HEK293T (cell line): Measurements from ENCODE around the gene MINAR2.

ENCODE experiments used
- CTCF ChIA-PET: fragments of 350-600 bp; formaldehyde crosslinking; extraction: SDS; loops from one replicate; lab custom pipeline; 2021; ENCODE audit warnings: antibody characterized with exemption, inconsistent platforms; lab: Yijun Ruan, JAX
- POLR2A ChIA-PET: fragments of 350-600 bp; formaldehyde crosslinking; extraction: SDS; loops from one replicate; lab custom pipeline; 2020; ENCODE audit warnings: antibody characterized with exemption, inconsistent platforms; lab: Yijun Ruan, JAX
- DNase-seq: peaks from one replicate; pipeline ENCODE4 v3.0.0; 2012; ENCODE audit warnings: mixed read lengths; ENCODE audit errors: extremely low spot score
- ARNT ChIP-seq: fragments of 450-650 bp; IDR thresholded peaks from 2 replicates; pipeline ENCODE4 v1.6.1; 2017; ENCODE audit warnings: mild to moderate bottlenecking
- BHLHE40 ChIP-seq: fragments of 450-650 bp; IDR thresholded peaks from 2 replicates; pipeline ENCODE4 v1.6.1; 2016; ENCODE audit warnings: mild to moderate bottlenecking, moderate library complexity, borderline replicate concordance
- CTBP1 ChIP-seq: fragments of 450-650 bp; IDR thresholded peaks from 2 replicates; pipeline ENCODE4 v1.6.1; 2016; ENCODE audit warnings: borderline replicate concordance
- ELF4 ChIP-seq: fragments of 450-650 bp; IDR thresholded peaks from 2 replicates; pipeline ENCODE4 v1.6.1; 2017; ENCODE audit warnings: antibody characterized with exemption
- FOXA1 ChIP-seq: fragments of 450-650 bp; IDR thresholded peaks from 2 replicates; pipeline ENCODE4 v1.6.1; 2016; ENCODE audit warnings: mild to moderate bottlenecking
- FOXK2 ChIP-seq: fragments of 450-650 bp; IDR thresholded peaks from 2 replicates; pipeline ENCODE4 v1.6.1; 2016; ENCODE audit warnings: mild to moderate bottlenecking
- FOXM1 ChIP-seq: fragments of 450-650 bp; IDR thresholded peaks from 2 replicates; pipeline ENCODE4 v1.6.1; 2017; ENCODE audit warnings: mild to moderate bottlenecking, borderline replicate concordance
- HDGF ChIP-seq: fragments of 450-650 bp; IDR thresholded peaks from 2 replicates; pipeline ENCODE4 v1.6.1; 2017; ENCODE audit warnings: antibody characterized with exemption, borderline replicate concordance
- L3MBTL2 ChIP-seq: fragments of 450-650 bp; conservative IDR thresholded peaks from 2 replicates; pipeline ENCODE4 v1.6.1; 2016; ENCODE audit warnings: mild to moderate bottlenecking
- LEF1 ChIP-seq: fragments of 450-650 bp; IDR thresholded peaks from 2 replicates; pipeline ENCODE4 v1.6.1; 2017; ENCODE audit warnings: mild to moderate bottlenecking, borderline replicate concordance
- NFRKB ChIP-seq: fragments of 450-650 bp; IDR thresholded peaks from 2 replicates; pipeline ENCODE4 v1.6.1; 2016; ENCODE audit warnings: mild to moderate bottlenecking, moderate library complexity
- SP1 ChIP-seq: fragments of 450-650 bp; IDR thresholded peaks from 2 replicates; pipeline ENCODE4 v1.6.1; 2017
- SUZ12 ChIP-seq: fragments of 450-650 bp; IDR thresholded peaks from 2 replicates; pipeline ENCODE4 v1.6.1; 2016; ENCODE audit warnings: mild to moderate bottlenecking
- TARDBP ChIP-seq: fragments of 450-650 bp; IDR thresholded peaks from 2 replicates; pipeline ENCODE4 v1.6.1; 2016
- ZNF384 ChIP-seq: fragments of 450-650 bp; IDR thresholded peaks from 2 replicates; pipeline ENCODE4 v1.6.1; 2016
- TF ChIP-seq, protein P1 (sequence below): fragments of 450-650 bp; IDR thresholded peaks from 2 replicates; pipeline ENCODE4 v1.6.1; 2016

MINAR2 gene

DNA sequence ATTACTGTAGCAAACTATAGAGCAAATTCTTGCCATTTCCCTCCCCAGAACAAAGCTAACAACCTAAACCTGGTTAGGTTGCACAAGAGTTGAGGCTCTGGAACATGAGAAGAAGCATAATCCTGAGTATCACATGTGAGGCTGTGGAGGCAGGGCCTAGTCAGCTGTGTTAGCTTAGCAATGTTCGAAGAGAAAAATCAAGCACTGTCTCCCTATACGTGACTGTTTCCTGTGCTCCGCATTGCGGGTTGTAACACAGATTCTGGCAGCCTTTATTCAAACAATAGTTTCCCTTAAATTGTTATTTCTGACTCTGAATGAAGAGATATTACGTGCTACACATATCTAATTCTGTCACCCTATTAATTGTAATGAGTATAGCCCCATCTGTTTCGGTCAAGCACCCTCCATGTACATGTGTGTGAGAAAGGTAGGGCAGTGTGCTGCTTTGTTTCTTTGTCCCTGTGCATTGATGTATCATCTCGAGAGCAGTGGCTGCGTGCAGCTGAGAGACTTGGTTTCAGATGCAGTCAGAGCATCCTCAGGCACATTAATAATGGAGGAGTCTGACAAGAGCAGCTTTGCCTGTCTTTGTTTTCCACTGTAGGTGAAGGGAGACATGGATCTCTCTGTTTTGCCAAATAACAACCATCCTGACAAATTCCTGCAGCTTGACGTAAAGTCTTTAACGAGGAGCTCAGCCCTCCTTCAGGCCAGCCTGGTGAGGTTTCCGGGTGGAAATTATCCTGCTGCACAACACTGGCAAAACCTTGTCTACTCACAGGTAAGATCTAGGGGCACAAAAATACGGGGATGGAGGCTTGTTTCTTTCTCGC, at the start of gene MINAR2:
Gene MINAR2 (plus strand): TSS at position 523 of the 836 bp plus-strand sequence. CDS start 97 bp downstream, at position 620.
- no peak for DNase-seq
- no peak for TF ChIP-seq FOXK2
- TF ChIP-seq NFRKB = no peak
- TF ChIP-seq FOXM1 = no peak
- no peak for TF ChIP-seq HDGF
- no peak for TF ChIP-seq TARDBP
- no peak for TF ChIP-seq ARNT
- TF ChIP-seq, protein P1, sequence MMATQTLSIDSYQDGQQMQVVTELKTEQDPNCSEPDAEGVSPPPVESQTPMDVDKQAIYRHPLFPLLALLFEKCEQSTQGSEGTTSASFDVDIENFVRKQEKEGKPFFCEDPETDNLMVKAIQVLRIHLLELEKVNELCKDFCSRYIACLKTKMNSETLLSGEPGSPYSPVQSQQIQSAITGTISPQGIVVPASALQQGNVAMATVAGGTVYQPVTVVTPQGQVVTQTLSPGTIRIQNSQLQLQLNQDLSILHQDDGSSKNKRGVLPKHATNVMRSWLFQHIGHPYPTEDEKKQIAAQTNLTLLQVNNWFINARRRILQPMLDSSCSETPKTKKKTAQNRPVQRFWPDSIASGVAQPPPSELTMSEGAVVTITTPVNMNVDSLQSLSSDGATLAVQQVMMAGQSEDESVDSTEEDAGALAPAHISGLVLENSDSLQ = no peak
- TF ChIP-seq FOXA1 = no peak
- TF ChIP-seq SUZ12 = no peak
- TF ChIP-seq L3MBTL2 = no peak
- TF ChIP-seq CTBP1 = no peak
- TF ChIP-seq LEF1 = no peak
- no peak for TF ChIP-seq SP1
- TF ChIP-seq BHLHE40 = no peak
- TF ChIP-seq ELF4 = no peak
- no peak for TF ChIP-seq ZNF384
- ChIA-PET CTCF (no interaction called here), POLR2A (no interaction called here)

GRCh38 chr5:129698661-129699060, 49.2 kb upstream of the MINAR2 start:
- no peak for DNase-seq
- TF ChIP-seq CTBP1 (no peak), SUZ12 (no peak), ZNF384 (no peak), LEF1 (no peak), FOXA1 (no peak), FOXK2 (no peak), NFRKB (no peak), ELF4 (no peak), L3MBTL2 (no peak), ARNT (no peak), SP1 (no peak)
- TF ChIP-seq, protein P1 = no peak

GRCh38 chr5:129716235-129716634, 31.7 kb upstream of the MINAR2 start:
- no peak for TF ChIP-seq FOXA1
- TF ChIP-seq L3MBTL2 = no peak
- no peak for TF ChIP-seq HDGF
- no peak for TF ChIP-seq LEF1
- no peak for TF ChIP-seq CTBP1
- no peak for TF ChIP-seq FOXK2
- TF ChIP-seq TARDBP = no peak
- no peak for TF ChIP-seq SUZ12
- no peak for TF ChIP-seq ELF4
- TF ChIP-seq SP1 = no peak
- POLR2A ChIA-PET = no interaction called here

More at GRCh38 chr5:129698661-129699060, 49.2 kb upstream of the MINAR2 start:
- CTCF ChIA-PET = interaction anchor here (0.7 kb wide), 1 partner anchor 157 kb away, joined by 3 read pairs; no protein-coding TSS in a partner anchor
- POLR2A ChIA-PET = no interaction called here

DNA sequence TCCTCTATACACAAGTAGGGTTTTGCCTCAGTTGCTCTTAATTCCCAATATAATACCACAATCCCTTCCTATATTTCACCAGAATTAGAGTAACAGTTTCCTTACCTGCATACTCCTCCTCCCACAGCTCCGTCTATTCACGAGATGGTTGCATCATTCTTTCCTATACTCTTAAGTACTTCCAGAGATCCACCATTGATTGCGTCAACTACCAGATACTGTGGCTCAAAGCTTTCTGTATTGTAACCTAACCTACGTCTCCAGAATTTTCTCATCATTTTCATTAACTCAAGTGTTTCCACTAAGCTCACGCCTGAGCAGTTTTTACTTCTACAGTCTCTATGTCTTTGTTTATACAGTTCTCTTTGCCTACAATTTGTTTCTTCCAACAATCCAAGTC, 31.2 kb upstream of the MINAR2 start:
- ChIA-PET POLR2A (no interaction called here), CTCF (no interaction called here)
- no peak for DNase-seq
- no peak for TF ChIP-seq ARNT

More at GRCh38 chr5:129716235-129716634, 31.7 kb upstream of the MINAR2 start:
- DNase-seq = no peak
- CTCF ChIA-PET = no interaction called here

DNA sequence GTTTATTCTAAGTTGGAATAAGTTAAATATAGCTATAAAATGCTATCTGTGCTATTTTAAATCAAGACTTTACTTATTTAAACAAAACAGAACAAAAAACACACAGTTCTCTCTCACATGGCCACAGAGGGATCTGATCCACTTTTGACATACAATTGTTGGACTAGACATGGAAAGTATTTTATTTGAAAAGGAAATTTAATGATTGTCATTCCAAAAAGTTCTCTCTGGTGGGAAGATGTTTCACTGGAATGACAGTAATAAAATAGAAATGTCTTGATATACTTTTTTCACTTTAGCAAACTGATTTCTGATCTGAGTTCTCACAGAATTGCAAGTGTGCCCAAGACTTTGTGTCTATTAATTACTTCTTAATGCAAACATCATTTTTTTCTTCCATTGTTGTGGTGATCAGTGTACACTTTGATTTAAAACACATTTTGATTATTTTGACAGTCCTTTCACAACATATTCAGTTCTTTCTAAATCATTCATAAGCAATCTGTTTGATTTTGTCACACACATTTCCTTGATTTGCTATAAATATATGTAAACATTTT, 30.1 kb upstream of the MINAR2 start:
- TF ChIP-seq CTBP1 = no peak
- no peak for TF ChIP-seq L3MBTL2
- no peak for TF ChIP-seq BHLHE40
- TF ChIP-seq NFRKB = no peak
- TF ChIP-seq LEF1 = no peak
- no peak for TF ChIP-seq ELF4
- TF ChIP-seq SP1 = no peak
- TF ChIP-seq HDGF = no peak
- no peak for TF ChIP-seq TARDBP
- no peak for TF ChIP-seq FOXM1
- no peak for TF ChIP-seq FOXK2
- no peak for TF ChIP-seq SUZ12
- no peak for TF ChIP-seq ARNT
- DNase-seq = no peak
- ChIA-PET CTCF (no interaction called here), POLR2A (no interaction called here)

DNA sequence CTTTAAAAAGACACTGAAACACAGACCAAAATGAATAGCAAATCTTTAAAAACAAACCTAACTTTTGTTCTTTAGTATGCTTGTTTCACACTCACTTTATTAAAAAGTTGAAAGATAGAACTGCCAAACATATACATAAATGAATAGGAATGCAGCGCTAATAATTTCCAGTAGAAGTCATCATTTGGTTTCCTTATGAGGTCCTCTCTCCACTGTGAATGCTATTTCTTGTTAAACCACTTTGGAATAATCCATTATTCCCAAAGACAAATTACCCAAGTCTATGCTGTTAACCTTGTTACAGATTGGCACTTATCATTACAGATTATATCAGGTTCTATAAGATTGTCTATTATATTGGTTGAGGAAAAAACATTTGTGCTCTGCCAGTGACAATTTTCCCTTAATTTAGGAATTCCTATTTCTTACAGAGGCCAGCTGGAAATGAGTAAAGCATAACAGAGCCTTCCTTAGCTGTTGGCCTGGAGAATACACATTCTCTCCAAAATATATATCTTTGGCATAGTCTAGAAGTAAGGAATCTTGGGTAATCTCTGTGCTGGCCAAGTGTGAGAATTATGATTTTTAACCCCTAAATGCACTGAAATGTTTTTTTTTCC, 29.3 kb upstream of the MINAR2 start:
- no peak for DNase-seq
- ChIA-PET POLR2A (no interaction called here), CTCF (no interaction called here)
- no peak for TF ChIP-seq SUZ12
- no peak for TF ChIP-seq ELF4
- no peak for TF ChIP-seq BHLHE40
- no peak for TF ChIP-seq L3MBTL2
- TF ChIP-seq, protein P1 = no peak
- TF ChIP-seq FOXA1 = no peak
- no peak for TF ChIP-seq ARNT
- TF ChIP-seq HDGF = no peak
- TF ChIP-seq FOXM1 = no peak
- no peak for TF ChIP-seq CTBP1
- TF ChIP-seq SP1 = no peak
- no peak for TF ChIP-seq FOXK2
